ENCODE data around the gene RGS3. TPM values are rescaled to one million over a fixed set of nuclear protein-coding genes. Genes with fewer than 3 reads are reported as not detected.
A peak's percentile ranks its signal among the peaks of the same experiment; 100 is the strongest.

RGS3 gene
- total RNA-seq, 1 experiment from 2014 or later: 39.4 TPM

GRCh38 chr9:113417370-113417769, 46.2 kb upstream of the RGS3 start:
- BruUV-seq (replicated peaks): no TSS peak
- Histone ChIP-seq H3K27ac (ENCODE audit: low read depth, low read length) (no peak overlapping the region), H3K4me3 (replicated peaks in 1 of 2; ENCODE audit: low read depth in 1 of 2, low read length in 2 of 2) (no peak overlapping the region), H3K27me3 (ENCODE audit: insufficient read depth, low read length) (no peaks in the 10 kb centered on the region), H3K4me2 (ENCODE audit: low read length) (no peak overlapping the region), H3K79me2 (ENCODE audit: insufficient read depth, low read length) (no peaks in the 10 kb centered on the region), H2AFZ (ENCODE audit: low read depth, low read length, poor library complexity, severe bottlenecking) (no peak overlapping the region), H3K9me2 (ENCODE audit: insufficient read depth) (no peaks in the 10 kb centered on the region), H3K9me3 (ENCODE audit: control insufficient read depth in 1 of 2, insufficient read depth in 1 of 2, low read depth in 1 of 2, low read length in 2 of 2) (no peaks in the 10 kb centered on the region), H3K4me1 (ENCODE audit: control insufficient read depth in 1 of 2, insufficient read depth in 2 of 2, low read length in 2 of 2) (no peaks in the 10 kb centered on the region), H4K20me1 (ENCODE audit: insufficient read depth) (no peaks in the 10 kb centered on the region), H3K9ac (ENCODE audit: low read length) (no peak overlapping the region), H3K36me3 (ENCODE audit: control insufficient read depth in 1 of 2, insufficient read depth in 2 of 2, low read length in 2 of 2) (no peaks in the 10 kb centered on the region)
- no peak for ATAC-seq
- ChIA-PET RAD21 (ENCODE audit: low non-redundant PET in 1 of 2, low total read pairs in 2 of 2, uncharacterized antibody in 2 of 2, unreplicated experiment in 2 of 2) (no interaction called here), POLR2A (no interaction called here), CTCF (no interaction called here)
- intact Hi-C loops (cut with micrococcal nuclease): no loop called here
- DNase-seq (ENCODE audit: low read depth, low spot score): no peak
- TF ChIP-seq JUND (IDR thresholded peaks at IDR 0.05) (no peak), CTCF (IDR thresholded peaks at IDR 0.05 in 2 of 3, conservative IDR thresholded peaks at IDR 0.05 in 1 of 3; ENCODE audit: borderline replicate concordance in 1 of 3, insufficient read depth in 1 of 3, low read depth in 2 of 3, low read length in 2 of 3) (0 out of 6 replicates have a peak, but pooled peaks of 2 of the 3 experiments have one; percentile 4 to 13), REST (IDR thresholded peaks at IDR 0.05; ENCODE audit: low read depth) (no peak), EZH2 (IDR thresholded peaks at IDR 0.05) (no peak)
